Effector CD8-positive, alpha-beta T cell (primary cell): ENCODE measurements around the gene EPHA7.

ENCODE experiments used
- DNase-seq: peaks from one replicate; lab custom pipeline; 2025; lab: John Stamatoyannopoulos, UW

EPHA7 gene

DNA sequence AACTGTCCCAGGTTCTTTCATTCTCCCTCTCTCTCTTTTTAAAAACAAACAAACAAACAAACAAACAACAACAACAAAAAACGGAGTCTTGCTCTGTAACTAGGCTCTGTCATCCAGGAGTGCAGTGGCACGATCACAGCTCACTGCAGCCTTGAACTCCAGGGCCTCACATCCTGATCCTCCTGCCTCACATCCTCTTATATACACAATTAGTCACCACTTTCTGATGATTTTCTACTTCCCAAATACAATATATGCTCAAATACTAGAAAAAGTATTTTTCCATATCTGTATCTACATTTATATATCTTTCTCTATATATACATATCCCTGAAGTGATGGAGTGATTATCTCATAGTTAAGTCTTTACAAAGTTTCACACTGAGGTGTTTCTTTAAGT, 170.7 kb downstream of the EPHA7 start:
- no peak for DNase-seq

GRCh38 chr6:93243231-93243778, 176.1 kb downstream of the EPHA7 start:
- no peak for DNase-seq

DNA sequence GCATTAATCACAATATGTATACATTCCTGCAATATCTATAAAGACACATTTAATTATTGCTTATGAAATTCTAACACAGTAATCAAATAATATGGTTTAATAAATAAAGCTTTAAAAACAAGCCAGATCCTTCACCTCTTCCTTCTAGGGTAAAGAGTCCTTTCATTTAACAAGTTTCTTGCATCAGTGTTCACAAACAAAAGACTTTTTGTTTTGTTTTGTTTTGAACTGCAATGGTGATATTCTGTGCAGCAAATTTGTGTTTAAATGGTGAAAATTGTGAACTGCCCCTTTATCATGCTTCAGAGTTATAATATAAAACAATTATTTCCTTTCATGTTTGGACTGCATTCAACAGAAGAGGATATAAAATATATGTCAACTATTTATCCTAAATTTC, 177.3 kb downstream of the EPHA7 start:
- DNase-seq, result no peak

- DNase-seq, result no peak
Measured at GRCh38 chr6:93238632-93239031, 180.7 kb downstream of the EPHA7 start.

DNA sequence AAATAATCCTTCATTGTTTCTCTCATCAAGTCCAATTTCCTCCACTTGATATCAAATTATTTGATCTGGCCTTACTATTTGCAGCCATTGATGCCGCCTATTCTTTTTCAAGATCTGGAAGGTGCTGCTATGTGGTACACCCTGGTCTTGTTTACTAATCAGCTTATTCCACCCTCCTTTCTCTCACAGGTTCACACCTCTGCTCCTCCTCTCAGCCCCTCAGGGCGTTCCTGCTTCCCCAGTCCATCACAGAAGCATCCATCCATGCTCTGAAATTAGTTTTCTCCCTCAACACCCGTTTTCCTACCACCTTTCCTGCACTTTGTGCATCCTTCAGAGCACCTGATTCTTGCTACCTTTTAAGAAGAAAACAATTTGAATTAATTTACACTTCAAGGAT, 183.6 kb downstream of the EPHA7 start:
- DNase-seq, result no peak

GRCh38 chr6:93226822-93227221, 192.5 kb downstream of the EPHA7 start:
- no peak for DNase-seq

DNA sequence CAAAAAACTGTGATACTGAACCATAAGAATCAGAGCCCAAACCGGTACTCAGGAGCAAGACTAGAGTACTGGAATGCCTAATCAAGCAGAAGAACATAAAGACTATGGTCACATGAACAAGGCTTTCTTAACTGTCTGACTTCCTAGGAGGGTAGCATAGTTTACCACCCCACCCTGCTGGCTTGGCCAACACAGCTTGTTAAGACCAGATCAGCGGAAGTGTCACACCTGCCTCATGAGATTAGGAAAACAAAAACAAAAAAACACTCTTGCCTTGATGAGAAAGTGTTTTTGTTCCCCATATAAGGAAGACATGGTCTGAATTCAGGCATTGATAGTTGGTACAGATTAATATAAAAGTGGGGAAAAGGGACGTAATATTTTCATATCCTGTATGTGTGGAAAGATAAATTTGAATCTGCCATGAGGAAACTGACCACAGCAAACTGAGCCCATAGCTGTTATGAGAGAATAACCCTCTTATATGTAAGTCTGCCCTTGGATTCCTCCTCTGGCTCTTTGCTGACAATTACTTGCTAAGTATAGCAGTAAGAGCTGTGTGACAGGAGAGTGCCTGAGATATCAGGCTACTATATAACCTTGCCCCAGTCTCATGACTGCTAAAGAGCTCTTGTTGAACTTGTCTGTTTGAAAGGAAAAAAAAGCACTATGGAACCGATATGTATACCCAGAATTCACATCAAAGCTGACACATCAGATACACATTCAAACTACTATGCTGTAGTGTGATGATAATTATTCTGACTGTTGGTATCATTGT, 197.1 kb downstream of the EPHA7 start:
- no peak for DNase-seq

GRCh38 chr6:93219447-93219846, 199.9 kb downstream of the EPHA7 start:
- DNase-seq, result no peak

DNA sequence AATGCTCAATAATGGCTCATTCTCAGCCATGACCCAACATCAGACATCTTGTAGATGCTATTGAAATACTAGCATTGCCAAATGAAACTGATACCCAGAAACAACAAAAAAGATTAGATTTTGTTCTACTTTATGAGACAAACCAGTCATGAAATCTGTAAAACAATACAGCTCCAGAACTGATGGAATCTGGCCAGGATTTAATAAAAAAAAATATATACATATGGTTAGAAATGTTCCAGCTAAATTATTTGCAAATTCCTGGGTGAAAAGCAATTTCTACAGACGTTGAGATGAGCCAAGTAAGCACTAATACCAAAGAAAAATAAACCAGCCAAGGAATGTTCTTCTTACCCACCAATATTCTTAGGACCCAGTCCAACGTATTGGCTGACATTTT, 201.3 kb downstream of the EPHA7 start:
- no peak for DNase-seq

GRCh38 chr6:93213028-93213427, 206.3 kb downstream of the EPHA7 start:
- DNase-seq, result no peak

GRCh38 chr6:93210908-93211307, 208.5 kb downstream of the EPHA7 start:
- no peak for DNase-seq

GRCh38 chr6:93209358-93209757, 210.0 kb downstream of the EPHA7 start:
- no peak for DNase-seq

DNA sequence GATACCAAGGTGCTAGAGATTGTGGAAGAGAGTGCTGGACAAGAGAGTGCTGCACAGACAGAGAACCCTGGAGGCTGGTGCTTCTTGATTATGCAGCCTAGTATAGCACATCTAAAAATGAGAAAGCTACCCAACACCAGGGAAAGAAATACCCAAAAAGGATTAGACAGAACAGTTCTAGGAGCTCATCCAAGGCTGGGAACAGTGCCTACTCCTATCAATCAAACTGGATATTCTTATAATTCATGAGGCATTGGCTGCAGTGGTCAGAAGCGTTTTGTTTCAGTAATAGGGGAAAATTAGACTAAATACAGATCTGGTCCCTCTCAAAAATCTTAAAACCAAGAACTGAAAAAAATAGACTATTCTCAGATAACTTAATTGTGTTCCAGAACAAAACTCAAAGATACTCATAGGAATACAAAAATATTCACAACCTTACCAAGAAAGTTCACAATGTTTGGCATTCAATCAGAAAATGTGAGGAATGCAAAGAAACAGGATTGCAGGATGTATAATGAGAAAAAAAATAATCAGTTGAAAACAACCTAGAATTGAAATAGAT, 222.9 kb downstream of the EPHA7 start:
- DNase-seq, result no peak

GRCh38 chr6:93194480-93194879, 224.9 kb downstream of the EPHA7 start:
- DNase-seq, result no peak

GRCh38 chr6:93193868-93194267, 225.5 kb downstream of the EPHA7 start:
- no peak for DNase-seq
